Left hindlimb (tissue), 1 donor: Measurements from ENCODE around the gene SNAPC5.

Source experiments
- DNase-seq: peaks from one replicate; pipeline ENCODE4 v3.0.0-alpha.2; 2018

SNAPC5 gene

DNA sequence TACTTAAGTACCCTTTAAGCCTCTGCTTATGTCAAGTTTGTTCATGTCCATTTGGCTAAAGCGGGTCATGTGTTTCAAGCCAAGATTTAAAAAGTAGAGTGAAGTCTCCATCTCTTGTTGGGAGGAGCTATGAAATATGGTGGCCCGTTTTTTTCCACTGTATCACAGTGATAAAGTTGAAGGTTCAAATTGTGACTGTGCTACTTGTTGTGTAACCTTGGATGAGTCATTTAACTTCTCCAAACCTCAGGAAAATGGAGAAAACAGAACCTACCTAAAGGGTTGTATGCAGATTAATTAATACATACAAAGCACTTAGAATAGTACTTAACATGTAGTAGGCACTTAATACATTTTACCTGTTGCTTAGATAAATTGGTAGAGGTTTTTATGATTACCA, 43.4 kb downstream of the SNAPC5 start:
- no peak for DNase-seq

DNA sequence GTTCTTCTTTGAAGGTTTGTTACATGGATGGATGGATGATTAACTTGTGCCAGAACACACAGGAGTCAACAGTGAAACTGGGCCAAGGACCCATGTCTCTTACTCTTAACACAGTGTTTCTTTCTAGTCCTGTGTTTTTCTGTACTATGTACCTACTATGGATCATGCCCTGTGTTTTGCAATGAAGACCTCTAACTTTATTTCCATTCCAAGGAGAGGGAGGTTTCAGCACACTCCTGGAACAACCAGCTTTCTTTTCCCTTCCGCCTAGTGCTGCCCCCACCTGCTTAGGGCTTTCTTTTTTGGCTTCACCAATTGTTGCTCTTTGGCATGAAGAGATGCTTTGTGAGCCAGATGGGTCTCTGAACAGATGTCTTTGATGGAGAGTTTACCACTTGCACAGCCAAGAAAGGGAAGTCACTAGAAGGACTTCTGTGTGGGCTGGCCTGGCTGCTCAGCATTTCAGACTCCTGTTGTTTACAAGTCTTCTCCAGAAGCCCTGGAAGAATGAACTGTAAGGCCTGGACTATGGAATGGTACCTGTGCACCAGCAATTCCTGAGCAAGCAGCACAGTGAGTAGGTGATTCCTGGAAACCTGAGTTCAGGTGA, 44.5 kb downstream of the SNAPC5 start:
- no peak for DNase-seq

DNA sequence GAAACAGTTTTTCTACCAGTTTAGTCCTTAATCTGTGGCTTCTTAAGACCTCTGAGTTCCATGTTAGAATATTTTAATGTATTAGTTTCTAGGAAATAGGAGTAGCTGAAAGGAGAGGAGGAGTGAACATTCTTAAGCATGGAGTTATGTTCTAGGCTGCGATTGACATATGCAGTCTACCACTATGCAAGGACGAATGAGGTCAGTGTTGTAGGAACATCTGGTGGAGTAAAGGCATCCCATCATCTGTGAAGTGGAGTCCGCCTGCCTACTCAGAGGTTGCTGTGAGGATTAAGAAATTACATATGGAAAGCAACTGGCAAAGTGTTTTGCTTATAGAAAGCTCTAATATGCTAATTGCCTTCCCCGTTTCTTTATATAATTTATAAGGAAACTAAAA, 45.1 kb downstream of the SNAPC5 start:
- no peak for DNase-seq
